Measurements from ENCODE around the gene COBL. TPM values are rescaled to one million over a fixed set of nuclear protein-coding genes. Genes with fewer than 3 reads are reported as not detected.
A peak's percentile ranks its signal among the peaks of the same experiment; 100 is the strongest.

COBL gene
- total RNA-seq, 1 donor from 2014 or later, result 38.3 TPM

DNA sequence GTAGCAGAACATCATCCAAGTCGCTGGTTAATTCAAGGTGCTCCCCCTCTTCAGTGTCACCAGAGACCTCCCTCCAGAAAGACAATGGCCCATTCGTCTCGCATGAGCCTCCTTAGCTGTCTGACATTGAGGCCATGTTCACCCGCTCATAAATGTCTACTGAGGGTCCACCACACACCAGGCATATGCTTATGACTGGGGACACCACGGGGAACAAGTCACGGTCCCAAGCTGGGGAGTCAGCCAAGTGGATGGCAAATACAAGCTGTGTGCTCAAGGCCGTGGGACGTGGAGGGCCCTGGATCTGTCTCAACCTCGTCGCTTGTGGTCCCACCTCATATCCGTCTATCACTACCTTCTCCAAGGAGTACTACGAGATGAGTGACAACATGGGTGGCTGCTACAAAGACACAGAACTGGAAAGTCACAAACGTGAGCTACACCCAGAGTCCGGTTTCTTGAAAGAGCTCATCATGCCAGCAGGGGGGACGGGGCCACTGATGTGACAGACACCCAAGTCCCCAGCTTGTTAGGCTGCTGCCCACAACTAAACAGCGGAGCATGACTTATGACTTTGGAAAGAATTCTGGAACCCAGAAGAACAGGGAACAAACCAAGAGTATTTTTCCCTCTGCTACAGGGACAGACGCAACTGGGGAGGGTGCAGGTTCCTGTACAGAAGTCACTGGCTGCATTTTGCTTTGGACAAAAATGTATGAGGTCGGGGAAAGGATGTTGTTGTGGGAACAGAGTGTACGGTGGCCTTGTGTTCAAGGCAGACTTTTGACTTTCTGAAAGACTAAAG, 189.6 kb downstream of the COBL start:
- ATAC-seq (no peak), DNase-seq (ENCODE audit: low spot score) (no peak)

GRCh38 chr7:51126324-51126723, 190.3 kb downstream of the COBL start:
- ATAC-seq (no peak), DNase-seq (ENCODE audit: low spot score) (no peak)

- DNase-seq (ENCODE audit: low spot score) (no peak), ATAC-seq (no peak)
Measured at GRCh38 chr7:51124321-51124720, 192.3 kb downstream of the COBL start.

GRCh38 chr7:51123322-51124019, 193.1 kb downstream of the COBL start:
- ATAC-seq, result peak; percentile 56
- no peak for DNase-seq (ENCODE audit: low spot score)

- ATAC-seq (peak; percentile 76), DNase-seq (ENCODE audit: low spot score) (no peak)
Measured at GRCh38 chr7:51121931-51122425, 194.6 kb downstream of the COBL start.

DNA sequence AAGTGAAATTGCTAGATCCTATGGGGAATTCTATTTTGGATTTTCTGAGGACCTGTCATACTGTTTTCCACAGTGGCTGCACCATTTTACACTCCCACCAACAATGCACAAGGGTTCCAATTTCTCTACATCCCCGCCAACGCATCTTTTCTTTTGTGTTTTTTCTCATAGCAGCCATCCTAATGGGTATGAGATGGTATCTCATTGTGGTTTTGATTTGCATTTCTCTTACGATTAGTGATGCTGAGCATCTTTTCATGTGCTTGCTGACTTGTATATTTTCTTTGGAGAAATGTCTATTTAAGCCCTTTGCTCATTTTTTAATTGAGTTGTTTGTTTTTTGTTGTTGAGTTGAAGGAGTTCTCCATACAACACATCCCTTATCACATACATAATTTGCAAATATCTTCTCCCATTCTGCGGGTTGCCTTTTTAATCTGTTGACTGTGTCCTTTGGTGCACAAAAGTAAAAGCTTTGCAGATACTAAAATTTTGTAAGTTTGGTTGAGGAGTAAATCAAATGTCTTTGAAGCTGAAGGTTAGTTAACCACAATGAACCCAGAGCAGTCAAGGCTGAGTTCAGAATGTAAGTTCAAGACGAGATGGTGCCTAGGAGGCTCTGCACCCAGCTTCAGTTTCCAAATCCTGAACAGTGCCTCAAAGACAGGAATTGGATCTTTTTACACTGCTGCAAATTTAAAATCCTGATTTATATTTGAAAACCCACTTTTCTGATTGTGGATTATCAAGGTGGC, 195.4 kb downstream of the COBL start:
- DNase-seq (ENCODE audit: low spot score), result no peak
- ATAC-seq, result no peak

DNA sequence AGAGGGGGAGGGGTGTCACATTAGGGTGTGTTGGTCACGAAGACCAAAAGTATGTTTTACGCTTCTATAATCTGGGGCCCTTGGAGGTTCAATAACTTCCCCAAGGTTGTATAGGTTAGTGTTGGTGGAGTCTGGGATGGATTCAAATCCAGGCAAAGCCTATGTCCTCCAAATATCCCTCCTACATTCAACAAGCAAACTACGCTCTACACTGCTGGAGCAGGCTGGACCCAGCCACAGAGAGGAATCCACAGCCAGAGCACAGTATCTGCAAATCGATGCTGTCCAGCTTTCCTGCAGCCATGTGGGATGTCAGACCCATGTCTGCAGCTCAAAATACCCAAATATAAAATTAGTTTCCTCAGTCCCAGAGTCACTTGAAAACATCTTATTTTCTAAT, 198.0 kb downstream of the COBL start:
- DNase-seq (ENCODE audit: low spot score) (no peak), ATAC-seq (no peak)

GRCh38 chr7:51114501-51114900, 202.1 kb downstream of the COBL start:
- no peak for DNase-seq (ENCODE audit: low spot score)
- no peak for ATAC-seq

- no peak for DNase-seq (ENCODE audit: low spot score)
- no peak for ATAC-seq
Measured at GRCh38 chr7:51113962-51114361, 202.6 kb downstream of the COBL start.

DNA sequence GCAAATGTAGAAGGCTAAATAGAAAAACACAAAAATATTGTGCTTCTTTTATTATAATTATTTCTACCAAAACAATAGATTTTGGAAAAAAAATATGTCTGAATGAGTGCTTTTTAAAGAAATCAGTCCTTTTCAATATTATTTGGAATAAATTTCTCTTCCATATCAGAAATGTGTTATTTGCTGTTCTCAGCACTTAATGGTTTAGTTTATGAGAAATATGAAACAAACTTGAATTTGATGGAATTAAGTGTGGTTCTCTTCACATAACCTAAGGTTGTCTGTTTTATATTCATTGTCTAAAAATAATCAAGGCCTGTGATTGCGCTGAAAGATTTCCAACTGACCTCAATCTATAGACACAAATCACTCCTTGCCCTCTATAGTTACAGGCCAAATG, 203.0 kb downstream of the COBL start:
- no peak for DNase-seq (ENCODE audit: low spot score)
- ATAC-seq, result no peak

- no peak for ATAC-seq
- DNase-seq (ENCODE audit: low spot score), result no peak
Measured at GRCh38 chr7:51111241-51111940, 205.2 kb downstream of the COBL start.

DNA sequence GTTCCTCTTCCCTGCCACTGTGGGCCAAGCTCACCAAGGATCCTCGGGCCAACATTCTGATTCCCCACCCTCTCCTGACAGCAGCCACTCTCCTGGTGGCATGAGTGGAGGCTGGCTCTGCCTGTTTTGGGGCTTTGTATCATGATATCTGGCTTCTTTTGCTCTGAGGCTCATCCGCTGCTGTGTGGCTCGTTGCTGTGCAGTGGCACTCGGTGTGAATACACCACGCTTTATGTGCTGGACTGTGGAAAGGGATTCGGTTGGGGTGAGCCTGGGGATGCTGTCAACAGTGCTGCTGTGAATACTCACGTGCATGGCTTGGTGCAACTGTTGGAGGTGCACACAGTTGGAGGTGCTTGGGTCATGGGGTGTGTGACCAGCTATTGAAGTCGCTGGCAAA, 208.5 kb downstream of the COBL start:
- DNase-seq (ENCODE audit: low spot score) (no peak), ATAC-seq (no peak)

- DNase-seq (ENCODE audit: low spot score) (no peak), ATAC-seq (no peak)
Measured at GRCh38 chr7:51104278-51104677, 212.3 kb downstream of the COBL start.

DNA sequence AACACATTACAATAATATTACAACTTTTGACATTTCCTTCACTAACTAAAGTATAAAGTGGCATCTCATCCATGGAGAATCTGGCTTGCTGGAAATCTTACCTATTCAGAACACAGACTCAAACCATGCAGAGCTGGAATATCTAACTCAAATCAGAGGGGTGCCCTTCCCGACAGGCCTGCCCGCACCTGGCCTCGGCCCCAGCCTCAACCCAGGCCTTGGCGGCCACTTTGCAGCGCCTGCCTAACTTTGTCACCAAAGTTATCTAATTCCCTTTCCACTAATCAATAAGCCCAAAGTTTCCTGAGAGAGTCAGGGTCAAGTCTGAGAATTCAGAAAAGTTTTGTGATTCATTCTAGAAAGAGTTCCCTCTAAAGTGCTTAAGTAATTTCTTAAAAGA, 212.9 kb downstream of the COBL start:
- ATAC-seq, result no peak
- no peak for DNase-seq (ENCODE audit: low spot score)

GRCh38 chr7:51102828-51103227, 213.8 kb downstream of the COBL start:
- ATAC-seq, result no peak
- no peak for DNase-seq (ENCODE audit: low spot score)

GRCh38 chr7:51101111-51101757, 215.4 kb downstream of the COBL start:
- ATAC-seq, result no peak
- no peak for DNase-seq (ENCODE audit: low spot score)

DNA sequence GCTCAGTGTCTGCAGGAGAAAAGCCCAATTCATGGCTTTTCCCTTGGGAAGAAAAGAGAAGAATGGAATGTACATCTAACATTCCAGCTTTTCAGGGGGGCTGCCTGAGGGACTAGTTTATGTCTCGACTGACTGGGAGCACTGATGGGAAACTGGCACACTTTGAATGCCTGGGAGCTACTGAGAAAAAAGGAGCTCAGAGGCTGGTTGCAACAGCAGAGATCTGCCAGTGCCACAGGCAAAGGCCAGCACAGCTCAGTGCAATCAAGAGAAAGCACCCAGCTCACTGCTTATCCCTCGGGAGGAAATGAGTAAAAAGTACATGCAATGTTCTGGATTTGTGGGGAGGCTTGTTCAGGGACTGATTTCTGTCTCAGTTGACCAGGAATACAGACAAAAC, 226.2 kb downstream of the COBL start:
- ATAC-seq (no peak), DNase-seq (ENCODE audit: low spot score) (no peak)

- no peak for DNase-seq (ENCODE audit: low spot score)
- ATAC-seq, result no peak
Measured at GRCh38 chr7:51085034-51085692, 231.4 kb downstream of the COBL start.

DNA sequence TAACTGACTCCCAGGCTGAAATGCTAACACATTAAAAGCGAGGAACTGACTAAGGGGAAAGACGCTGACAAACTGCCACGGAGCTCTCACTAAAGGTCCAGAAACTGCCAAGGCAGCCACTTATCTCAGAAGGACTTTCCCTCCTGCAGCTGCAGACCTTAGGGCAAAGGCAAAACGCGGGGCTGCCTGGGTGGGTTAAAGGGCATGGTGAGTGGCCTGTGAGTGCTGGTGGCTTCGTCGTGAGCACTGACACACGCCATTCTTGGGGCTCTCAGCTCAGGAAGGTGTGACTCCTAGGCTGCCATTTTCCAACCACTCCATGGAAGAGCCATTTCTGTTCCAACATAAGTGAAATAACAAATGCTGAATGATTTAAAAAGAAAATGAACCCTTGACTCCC, 232.5 kb downstream of the COBL start:
- DNase-seq (ENCODE audit: low spot score), result no peak
- no peak for ATAC-seq

- DNase-seq (ENCODE audit: low spot score), result no peak
- no peak for ATAC-seq
Measured at GRCh38 chr7:51082940-51083533, 233.6 kb downstream of the COBL start.

Measured in left lobe of liver (tissue), 2 donors.